Measurements from ENCODE around the gene PRUNE2. TPM values are rescaled to one million over a fixed set of nuclear protein-coding genes. Genes with fewer than 3 reads are reported as not detected.

The PRUNE2 gene
- total RNA-seq, 1 experiment from 2014 or later = 0.59 TPM

DNA sequence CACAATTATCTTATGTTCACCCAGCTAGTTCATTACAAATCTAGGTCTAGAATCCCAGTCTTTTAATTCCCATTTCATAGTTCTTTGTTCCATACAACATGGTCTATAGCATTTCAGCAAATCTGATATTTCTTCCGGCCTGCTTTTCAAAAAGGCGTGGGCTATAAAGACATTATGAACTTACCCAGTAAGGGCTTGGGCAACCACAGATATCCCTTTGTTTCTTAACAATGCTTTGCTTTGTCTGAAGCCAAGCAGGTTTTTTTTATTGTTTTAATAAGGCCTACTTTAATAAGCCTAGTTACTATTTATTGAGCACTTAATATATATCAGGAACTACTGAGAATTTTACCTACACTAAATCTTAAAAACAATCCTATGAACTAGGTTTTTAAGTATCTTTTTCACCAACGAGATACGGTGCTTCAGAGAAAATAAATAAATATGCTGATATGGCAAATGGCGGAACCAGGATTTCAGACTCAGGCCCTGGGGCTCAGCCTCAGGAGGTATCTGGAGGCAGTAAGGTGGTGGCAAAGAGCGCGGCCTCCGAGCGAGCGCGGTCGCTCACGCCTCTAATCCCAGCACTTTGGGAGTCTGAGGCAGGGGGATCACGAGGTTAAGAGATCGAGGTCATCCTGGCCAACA lies 112.0 kb downstream of the PRUNE2 start:
- Histone ChIP-seq H3K36me3 (ENCODE audit: control insufficient read depth in 1 of 2, insufficient read depth in 2 of 2, low read length in 2 of 2) (no peaks in the 10 kb centered on the region), H3K4me2 (ENCODE audit: low read length) (no peak overlapping the region), H3K27ac (ENCODE audit: low read depth, low read length) (no peak overlapping the region), H2AFZ (ENCODE audit: low read depth, low read length, poor library complexity, severe bottlenecking) (no peak overlapping the region), H3K79me2 (ENCODE audit: insufficient read depth, low read length) (no peaks in the 10 kb centered on the region), H3K9me3 (ENCODE audit: control insufficient read depth in 1 of 2, insufficient read depth in 1 of 2, low read depth in 1 of 2, low read length in 2 of 2) (no peaks in the 10 kb centered on the region), H3K9ac (ENCODE audit: low read length) (no peak overlapping the region), H3K9me2 (ENCODE audit: insufficient read depth) (no peaks in the 10 kb centered on the region), H3K4me3 (replicated peaks in 1 of 2; ENCODE audit: low read depth in 1 of 2, low read length in 2 of 2) (no peak overlapping the region), H3K4me1 (ENCODE audit: control insufficient read depth in 1 of 2, insufficient read depth in 2 of 2, low read length in 2 of 2) (no peaks in the 10 kb centered on the region), H4K20me1 (ENCODE audit: insufficient read depth) (no peaks in the 10 kb centered on the region), H3K27me3 (ENCODE audit: insufficient read depth, low read length) (no peaks in the 10 kb centered on the region)
- ChIA-PET RAD21 (ENCODE audit: low non-redundant PET in 1 of 2, low total read pairs in 2 of 2, uncharacterized antibody in 2 of 2, unreplicated experiment in 2 of 2) (no interaction called here), POLR2A (no interaction called here), CTCF (no interaction called here)
- ATAC-seq = no peak
- TF ChIP-seq, protein P1, sequence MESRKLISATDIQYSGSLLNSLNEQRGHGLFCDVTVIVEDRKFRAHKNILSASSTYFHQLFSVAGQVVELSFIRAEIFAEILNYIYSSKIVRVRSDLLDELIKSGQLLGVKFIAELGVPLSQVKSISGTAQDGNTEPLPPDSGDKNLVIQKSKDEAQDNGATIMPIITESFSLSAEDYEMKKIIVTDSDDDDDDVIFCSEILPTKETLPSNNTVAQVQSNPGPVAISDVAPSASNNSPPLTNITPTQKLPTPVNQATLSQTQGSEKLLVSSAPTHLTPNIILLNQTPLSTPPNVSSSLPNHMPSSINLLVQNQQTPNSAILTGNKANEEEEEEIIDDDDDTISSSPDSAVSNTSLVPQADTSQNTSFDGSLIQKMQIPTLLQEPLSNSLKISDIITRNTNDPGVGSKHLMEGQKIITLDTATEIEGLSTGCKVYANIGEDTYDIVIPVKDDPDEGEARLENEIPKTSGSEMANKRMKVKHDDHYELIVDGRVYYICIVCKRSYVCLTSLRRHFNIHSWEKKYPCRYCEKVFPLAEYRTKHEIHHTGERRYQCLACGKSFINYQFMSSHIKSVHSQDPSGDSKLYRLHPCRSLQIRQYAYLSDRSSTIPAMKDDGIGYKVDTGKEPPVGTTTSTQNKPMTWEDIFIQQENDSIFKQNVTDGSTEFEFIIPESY (IDR thresholded peaks at IDR 0.05; ENCODE audit: extremely low read depth, insufficient replicate concordance, low read length) = no peak
- TF ChIP-seq ZNF274 (IDR thresholded peaks at IDR 0.05; ENCODE audit: low read depth, low read length) (no peak), YY1 (IDR thresholded peaks at IDR 0.05; ENCODE audit: extremely low read depth, insufficient replicate concordance, low read depth, low read length) (no peak)
- TF ChIP-seq, protein P2, sequence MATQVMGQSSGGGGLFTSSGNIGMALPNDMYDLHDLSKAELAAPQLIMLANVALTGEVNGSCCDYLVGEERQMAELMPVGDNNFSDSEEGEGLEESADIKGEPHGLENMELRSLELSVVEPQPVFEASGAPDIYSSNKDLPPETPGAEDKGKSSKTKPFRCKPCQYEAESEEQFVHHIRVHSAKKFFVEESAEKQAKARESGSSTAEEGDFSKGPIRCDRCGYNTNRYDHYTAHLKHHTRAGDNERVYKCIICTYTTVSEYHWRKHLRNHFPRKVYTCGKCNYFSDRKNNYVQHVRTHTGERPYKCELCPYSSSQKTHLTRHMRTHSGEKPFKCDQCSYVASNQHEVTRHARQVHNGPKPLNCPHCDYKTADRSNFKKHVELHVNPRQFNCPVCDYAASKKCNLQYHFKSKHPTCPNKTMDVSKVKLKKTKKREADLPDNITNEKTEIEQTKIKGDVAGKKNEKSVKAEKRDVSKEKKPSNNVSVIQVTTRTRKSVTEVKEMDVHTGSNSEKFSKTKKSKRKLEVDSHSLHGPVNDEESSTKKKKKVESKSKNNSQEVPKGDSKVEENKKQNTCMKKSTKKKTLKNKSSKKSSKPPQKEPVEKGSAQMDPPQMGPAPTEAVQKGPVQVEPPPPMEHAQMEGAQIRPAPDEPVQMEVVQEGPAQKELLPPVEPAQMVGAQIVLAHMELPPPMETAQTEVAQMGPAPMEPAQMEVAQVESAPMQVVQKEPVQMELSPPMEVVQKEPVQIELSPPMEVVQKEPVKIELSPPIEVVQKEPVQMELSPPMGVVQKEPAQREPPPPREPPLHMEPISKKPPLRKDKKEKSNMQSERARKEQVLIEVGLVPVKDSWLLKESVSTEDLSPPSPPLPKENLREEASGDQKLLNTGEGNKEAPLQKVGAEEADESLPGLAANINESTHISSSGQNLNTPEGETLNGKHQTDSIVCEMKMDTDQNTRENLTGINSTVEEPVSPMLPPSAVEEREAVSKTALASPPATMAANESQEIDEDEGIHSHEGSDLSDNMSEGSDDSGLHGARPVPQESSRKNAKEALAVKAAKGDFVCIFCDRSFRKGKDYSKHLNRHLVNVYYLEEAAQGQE (IDR thresholded peaks at IDR 0.05; ENCODE audit: low read depth) = no peak
- no TSS peak for BruUV-seq (replicated peaks)
- DNase-seq (ENCODE audit: low read depth, low spot score) = no peak
- intact Hi-C loops (cut with micrococcal nuclease) = no loop called here

Measured in HCT116 (cell line).